ENCODE measurements around the gene FOXE1. TPM values are rescaled to one million over a fixed set of nuclear protein-coding genes. Genes with fewer than 3 reads are reported as not detected.

Gene FOXE1
- polyA plus RNA-seq, 1 experiment: 5.3 TPM

GRCh38 chr9:97875111-97875510, 22.1 kb downstream of the FOXE1 start:
- Histone ChIP-seq H3K4me3 (ENCODE audit: low read depth, low read length) (no peak overlapping the region), H3K27me3 (ENCODE audit: control insufficient read depth, insufficient read depth, low read length) (0 out of 2 replicates have a peak, but pooled peaks cover 3% of the 10 kb centered on the region), H3K36me3 (ENCODE audit: control insufficient read depth, insufficient read depth, low read length) (no peaks in the 10 kb centered on the region)
- ChIA-PET CTCF (interaction anchor here (2.4 kb wide), 1 partner anchor 15 kb away, joined by 7 read pairs; no protein-coding TSS in a partner anchor), POLR2A (no interaction called here)
- no peak for DNase-seq (ENCODE audit: low read depth)
- no peak for TF ChIP-seq CTCF (IDR thresholded peaks at IDR 0.05; ENCODE audit: insufficient read depth, low read depth, low read length)

- no peak overlapping the region for H3K4me3 ChIP-seq (ENCODE audit: low read depth, low read length)
- H3K27me3 ChIP-seq (ENCODE audit: control insufficient read depth, insufficient read depth, low read length): no peaks in the 10 kb centered on the region
- ChIA-PET CTCF (no interaction called here), POLR2A (no interaction called here)
- no peak for DNase-seq (ENCODE audit: low read depth)
- no peak for TF ChIP-seq CTCF (IDR thresholded peaks at IDR 0.05; ENCODE audit: insufficient read depth, low read depth, low read length)
- H3K36me3 ChIP-seq (ENCODE audit: control insufficient read depth, insufficient read depth, low read length): no peaks in the 10 kb centered on the region
Observed at GRCh38 chr9:97876061-97876460, 23.0 kb downstream of the FOXE1 start.

- H3K4me3 ChIP-seq (ENCODE audit: low read depth, low read length): no peak overlapping the region
- H3K36me3 ChIP-seq (ENCODE audit: control insufficient read depth, insufficient read depth, low read length): no peaks in the 10 kb centered on the region
- no peak for TF ChIP-seq CTCF (IDR thresholded peaks at IDR 0.05; ENCODE audit: insufficient read depth, low read depth, low read length)
- H3K27me3 ChIP-seq (ENCODE audit: control insufficient read depth, insufficient read depth, low read length): no peaks in the 10 kb centered on the region
- POLR2A ChIA-PET: no interaction called here
- no peak for DNase-seq (ENCODE audit: low read depth)
- CTCF ChIA-PET: interaction anchor here (1.1 to 2.8 kb wide), 2 partner anchors 10 to 21 kb away, joined by 3 to 14 read pairs; no protein-coding TSS in a partner anchor
Observed at GRCh38 chr9:97880336-97880735, 27.3 kb downstream of the FOXE1 start.

GRCh38 chr9:97889941-97890887, 37.2 kb downstream of the FOXE1 start:
- ChIA-PET CTCF (interaction anchor here (0.6 to 5.5 kb wide), 11 partner anchors 10 to 1719 kb away, joined by 3 to 68 read pairs (median 4); no protein-coding TSS in a partner anchor), POLR2A (interaction anchor here (0.6 kb wide), 1 partner anchor 87 kb away, joined by 3 read pairs; no protein-coding TSS in a partner anchor)
- peak; percentile 63 for TF ChIP-seq CTCF (IDR thresholded peaks at IDR 0.05; ENCODE audit: insufficient read depth, low read depth, low read length)
- no peaks in the 10 kb centered on the region for H3K36me3 ChIP-seq (ENCODE audit: control insufficient read depth, insufficient read depth, low read length)
- DNase-seq (ENCODE audit: low read depth): no peak
- no peak overlapping the region for H3K4me3 ChIP-seq (ENCODE audit: low read depth, low read length)
- no peaks in the 10 kb centered on the region for H3K27me3 ChIP-seq (ENCODE audit: control insufficient read depth, insufficient read depth, low read length)

- DNase-seq (ENCODE audit: low read depth): no peak
Observed at GRCh38 chr9:97891736-97892135, 38.7 kb downstream of the FOXE1 start.

More at GRCh38 chr9:97891736-97892135, 38.7 kb downstream of the FOXE1 start:
- ChIA-PET CTCF (interaction anchor here (5.5 kb wide), 1 partner anchor 9 kb away, joined by 68 read pairs; no protein-coding TSS in a partner anchor), POLR2A (no interaction called here)
- H3K36me3 ChIP-seq (ENCODE audit: control insufficient read depth, insufficient read depth, low read length): no peaks in the 10 kb centered on the region
- TF ChIP-seq CTCF (IDR thresholded peaks at IDR 0.05; ENCODE audit: insufficient read depth, low read depth, low read length): no peak
- no peaks in the 10 kb centered on the region for H3K27me3 ChIP-seq (ENCODE audit: control insufficient read depth, insufficient read depth, low read length)
- H3K4me3 ChIP-seq (ENCODE audit: low read depth, low read length): no peak overlapping the region

Data from BJ (cell line).